Measurements from ENCODE around the gene WSCD1. TPM values are rescaled to one million over a fixed set of nuclear protein-coding genes. Genes with fewer than 3 reads are reported as not detected.

The WSCD1 gene
- total and polyA plus RNA-seq, 2 donors (not counting 3 experiments of a cell fraction or from before 2014, with no cell fraction given) = 21.5 to 49.4 TPM

GRCh38 chr17:6105649-6106007 lies 35.4 kb downstream of the WSCD1 start:
- TF ChIP-seq GATA2 (IDR thresholded peaks at IDR 0.05; ENCODE audit: insufficient read depth, insufficient read length, low read depth, low read length) (no peak), FOS (IDR thresholded peaks at IDR 0.05; ENCODE audit: borderline replicate concordance, insufficient read depth, low read length) (no peak), POLR2A (IDR thresholded peaks at IDR 0.05; ENCODE audit: low read depth, low read length) (no peak), EZH2 (IDR thresholded peaks at IDR 0.05; ENCODE audit: borderline replicate concordance, low read depth, low read length, severe bottlenecking) (no peak), POLR2AphosphoS5 (IDR thresholded peaks at IDR 0.05; ENCODE audit: insufficient read depth, low read depth, low read length) (no peak), CTCF (IDR thresholded peaks at IDR 0.05; ENCODE audit: extremely low read depth in 1 of 2, insufficient read depth in 1 of 2, low read depth in 1 of 2, low read length in 2 of 2) (no peak), MYC (IDR thresholded peaks at IDR 0.05; ENCODE audit: low read depth, low read length) (no peak)
- H3K4me1 ChIP-seq (ENCODE audit: control insufficient read depth, extremely low read depth, insufficient read depth, low read length) = peaks cover 27% of the 10 kb centered on the region
- peaks cover 3 to 4% of the 10 kb centered on the region in 2 experiments for H3K36me3 ChIP-seq (ENCODE audit: control insufficient read depth in 2 of 2, extremely low read depth in 1 of 2, insufficient read depth in 2 of 2, low read length in 2 of 2)
- H3K27me3 ChIP-seq (ENCODE audit: control insufficient read depth in 2 of 2, insufficient read depth in 2 of 2, low read length in 2 of 2) = no peaks in the 10 kb centered on the region
- no peak overlapping the region for H3K4me2 ChIP-seq (ENCODE audit: insufficient read depth, low read length)
- no peak overlapping the region for H3K9ac ChIP-seq (replicated peaks; ENCODE audit: extremely low read depth, insufficient read depth, low read length)
- no peak for FAIRE-seq
- no peak overlapping the region for H3K27ac ChIP-seq (ENCODE audit: insufficient read depth, low read depth, low read length)
- H2AFZ ChIP-seq (ENCODE audit: low read depth, low read length) = no peak overlapping the region
- H3K9me3 ChIP-seq (replicated peaks; ENCODE audit: control insufficient read depth, insufficient read depth, low read length) = no peaks in the 10 kb centered on the region
- no TSS peak for BruUV-seq (replicated peaks)
- intact Hi-C loops (cut with micrococcal nuclease) (no loop called here), dilution Hi-C loops (cut with MboI; ENCODE audit: extremely low pct_ligation_motif_present, low sequenced_read_pairs) (no loop called here)
- H3K9me1 ChIP-seq (replicated peaks; ENCODE audit: control insufficient read depth, extremely low read depth, insufficient read depth, low read length) = no peaks in the 10 kb centered on the region
- no peak overlapping the region for H3K4me3 ChIP-seq (replicated peaks in 1 of 3; ENCODE audit: insufficient read depth in 1 of 3, low read depth in 1 of 3, low read length in 3 of 3)
- ChIA-PET POLR2A (no interaction called here), CTCF (no interaction called here)
- H3K79me2 ChIP-seq (ENCODE audit: control insufficient read depth, insufficient read depth, low read length) = no peaks in the 10 kb centered on the region
- no peak for DNase-seq (ENCODE audit: low read depth, low spot score)
- no peaks in the 10 kb centered on the region for H4K20me1 ChIP-seq (replicated peaks; ENCODE audit: control insufficient read depth, extremely low read depth, insufficient read depth, low read length)

All from endothelial cell of umbilical vein (primary cell).